NCI-H2196 treated with DMSO at 0.1 percent for 48 hours (cell line): ENCODE measurements around the gene WTIP.
"Not testable (repeated sequence)": the region's sequence is repeated elsewhere in the genome, so short reads cannot be mapped to it uniquely, and the experiment has no call there.

Experiments
- DNase-seq: peaks from one replicate; lab custom pipeline; 2025; ENCODE audit not compliant: unreplicated experiment; lab: John Stamatoyannopoulos, UW

The WTIP gene

DNA sequence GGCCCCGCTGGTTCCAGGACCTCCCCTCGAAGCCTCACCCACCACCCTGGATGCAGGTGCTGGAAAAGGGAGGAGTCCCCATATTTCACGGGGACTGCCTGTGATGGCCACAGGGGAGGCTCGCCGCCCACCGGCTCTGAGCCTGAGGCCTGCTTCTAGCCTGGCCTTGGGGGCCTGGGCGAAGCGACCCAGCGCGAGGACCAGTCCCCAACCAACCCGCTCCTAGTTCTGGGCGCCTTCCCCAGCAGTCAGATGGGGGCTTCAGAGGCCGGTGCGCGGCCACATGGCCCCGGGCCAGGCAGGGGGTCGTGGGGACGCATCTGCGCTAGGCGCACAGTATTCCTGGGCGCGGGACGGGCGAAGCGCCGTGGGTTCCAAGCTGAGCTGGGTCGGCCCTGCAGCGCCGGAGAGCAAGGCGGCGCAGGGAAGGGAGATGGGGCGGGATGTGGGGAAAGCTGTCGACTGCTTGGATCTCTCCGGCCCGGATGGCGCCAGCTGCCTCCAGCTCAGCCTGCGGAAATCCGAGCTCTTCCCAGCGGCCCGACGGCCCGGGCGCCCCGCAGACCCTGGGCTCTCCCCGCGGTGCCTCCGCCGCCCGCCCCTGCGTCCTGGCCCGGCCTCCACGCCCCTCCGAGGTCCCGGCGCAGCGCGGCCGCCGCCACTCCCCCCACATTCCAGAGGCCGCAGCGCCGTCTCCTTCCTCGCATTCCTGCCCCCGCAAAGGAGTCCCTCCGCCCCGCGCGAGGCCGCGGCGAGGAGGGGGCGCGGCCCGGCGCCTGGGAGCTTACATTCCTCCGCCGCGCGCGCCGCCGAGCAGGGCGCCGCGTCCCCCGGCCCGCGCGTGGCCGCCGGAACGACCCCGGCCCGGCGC, at the start of gene WTIP:
Gene WTIP, plus strand, starts transcription at position 788 of the 871 bp plus-strand sequence. CDS start 217 bp downstream, outside the sequence.
- no peak for DNase-seq

DNA sequence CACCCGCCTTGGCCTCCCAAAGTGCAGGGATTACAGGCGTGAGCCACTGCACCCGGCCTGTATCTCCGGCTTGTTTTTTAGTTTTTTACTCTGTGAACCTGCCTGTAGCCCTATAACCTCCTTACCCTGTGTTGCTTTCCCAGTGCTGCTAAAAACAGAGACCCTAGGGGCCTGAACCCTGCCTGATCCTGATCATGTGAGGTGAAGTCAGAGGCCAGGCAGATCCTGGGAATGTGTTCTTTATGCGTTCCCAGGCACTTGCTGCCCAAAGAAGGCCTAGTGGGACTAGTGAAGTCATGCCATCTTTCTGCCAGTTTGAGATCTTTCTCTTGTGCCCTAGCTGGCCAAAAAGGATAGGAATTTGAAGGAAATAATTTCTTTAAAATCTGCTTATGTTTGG, 48.8 kb upstream of the WTIP start:
- no peak for DNase-seq

DNA sequence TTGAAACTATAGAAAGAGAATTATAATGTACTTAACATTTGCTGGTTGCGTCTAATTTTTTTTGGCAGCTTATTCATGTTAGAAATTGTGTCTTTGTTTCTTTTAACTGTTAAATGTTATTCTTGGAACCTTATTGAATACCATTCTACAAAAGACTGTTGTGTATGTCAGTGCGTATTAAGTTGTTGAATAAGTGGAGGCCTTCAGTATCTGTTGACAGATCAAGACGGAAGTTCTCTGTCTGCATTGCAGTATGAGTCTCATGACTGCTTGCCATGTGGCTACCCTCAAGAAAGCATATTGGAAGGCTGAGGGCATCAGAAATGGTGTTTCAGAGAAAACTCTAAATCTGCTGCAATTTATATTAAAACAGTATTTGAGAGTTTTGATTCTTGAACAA, 44.8 kb upstream of the WTIP start:
- no peak for DNase-seq

DNA sequence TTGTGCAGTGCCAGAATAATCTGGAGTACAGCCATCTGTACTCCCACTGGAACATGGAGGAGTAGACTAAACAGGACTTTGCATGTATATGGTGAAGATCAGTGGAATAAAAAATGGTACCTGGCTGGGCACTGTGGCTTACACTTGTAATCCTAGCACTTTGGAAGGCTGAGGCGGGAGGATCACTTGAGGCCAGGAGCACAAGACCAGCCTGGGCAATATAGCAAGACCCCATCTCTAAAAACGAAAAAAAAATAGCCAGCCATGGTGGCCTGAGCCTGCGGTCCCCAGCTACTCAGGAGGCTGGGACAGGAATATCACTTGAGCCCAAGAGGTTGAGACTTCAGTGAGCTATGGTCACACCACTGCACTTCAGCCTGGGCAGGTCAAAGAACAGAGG, 33.4 kb upstream of the WTIP start:
- no peak for DNase-seq

DNA sequence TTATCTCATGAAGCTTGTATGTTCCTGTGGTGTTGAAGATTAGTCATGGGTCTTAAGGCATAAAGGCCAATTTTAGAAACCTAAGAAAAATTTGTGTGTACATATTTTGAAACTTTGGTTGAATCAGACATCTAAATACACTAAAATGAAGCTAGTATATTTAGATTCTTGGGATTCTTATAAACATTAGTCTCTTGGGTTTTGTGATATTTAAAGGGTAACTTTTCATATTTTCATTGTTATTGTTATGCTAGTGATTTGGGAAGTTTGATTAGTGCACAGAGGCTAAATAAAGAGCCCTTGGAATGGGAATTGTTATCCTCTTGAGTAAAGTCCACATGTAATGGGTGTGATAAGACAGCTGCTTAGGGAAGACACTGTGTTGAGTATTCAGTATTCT, 28.8 kb upstream of the WTIP start:
- DNase-seq = no peak

DNA sequence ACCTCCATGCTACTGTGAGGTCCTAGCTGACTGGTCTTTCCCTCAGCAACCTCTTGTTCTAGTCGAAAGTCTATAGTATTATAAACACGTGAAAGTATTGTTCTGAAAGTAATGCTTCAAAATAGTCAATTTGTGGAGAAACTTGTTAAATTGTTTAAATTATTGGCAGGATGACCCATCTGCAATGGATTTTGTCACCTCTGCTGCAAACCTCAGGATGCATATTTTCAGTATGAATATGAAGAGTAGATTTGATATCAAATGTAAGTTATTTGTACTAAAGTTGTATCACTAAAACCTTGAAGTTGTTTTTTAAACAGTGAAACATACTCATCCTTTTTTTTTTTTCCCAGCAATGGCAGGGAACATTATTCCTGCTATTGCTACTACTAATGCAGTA, 27.5 kb upstream of the WTIP start:
- no peak for DNase-seq

DNA sequence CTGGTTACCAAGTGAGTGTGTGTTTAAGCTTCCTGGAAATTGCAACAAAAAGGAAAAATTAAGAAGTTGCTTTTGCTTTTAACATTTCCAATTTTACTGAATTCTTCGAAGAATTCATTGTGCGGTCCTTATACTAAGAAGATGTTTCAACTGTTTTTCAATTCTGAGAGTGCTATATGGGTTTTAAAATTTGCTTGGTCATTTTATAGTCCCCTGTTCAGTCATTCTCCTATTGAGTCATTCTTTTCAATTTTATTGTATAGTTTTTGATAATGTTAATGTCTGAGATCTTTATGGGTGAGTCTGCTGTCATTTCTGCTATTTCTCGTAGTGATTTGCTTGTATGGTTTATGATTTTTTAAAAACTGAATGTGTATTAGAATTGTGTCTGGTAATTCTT, 26.9 kb upstream of the WTIP start:
- no peak for DNase-seq

DNA sequence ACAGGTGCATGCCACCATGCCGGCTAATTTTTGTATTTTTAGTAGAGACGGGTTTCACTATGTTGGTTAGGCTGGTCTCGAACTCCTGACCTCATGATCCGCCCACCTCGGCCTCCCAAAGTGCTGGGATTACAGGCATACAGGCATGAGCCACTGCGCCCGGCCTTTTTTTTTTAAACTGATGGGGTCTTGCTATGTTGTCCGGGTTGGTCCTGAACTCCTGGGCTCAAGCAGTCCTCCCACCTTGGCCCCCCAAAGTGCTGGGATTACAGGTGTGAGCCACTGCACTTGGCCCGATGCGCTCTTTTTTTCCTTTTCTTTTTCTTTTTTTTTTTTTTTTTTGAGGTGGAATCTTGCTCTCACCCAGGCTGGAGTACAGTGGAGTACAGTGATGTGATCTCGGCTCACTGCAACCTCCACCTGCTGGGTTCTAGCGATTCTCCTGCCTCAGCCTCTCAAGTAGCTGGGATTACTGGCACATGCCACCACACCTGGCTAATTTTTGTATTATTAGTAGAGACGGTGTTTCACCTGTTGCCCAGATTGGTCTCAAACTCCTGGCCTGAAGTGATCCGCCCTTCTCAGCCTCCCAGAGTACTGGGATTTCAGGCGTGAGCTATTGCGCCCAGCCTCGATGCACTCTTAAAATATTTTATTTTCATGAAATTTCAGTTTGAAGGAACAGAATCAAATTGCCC, 25.6 kb upstream of the WTIP start:
- DNase-seq = not testable (repeated sequence)

DNA sequence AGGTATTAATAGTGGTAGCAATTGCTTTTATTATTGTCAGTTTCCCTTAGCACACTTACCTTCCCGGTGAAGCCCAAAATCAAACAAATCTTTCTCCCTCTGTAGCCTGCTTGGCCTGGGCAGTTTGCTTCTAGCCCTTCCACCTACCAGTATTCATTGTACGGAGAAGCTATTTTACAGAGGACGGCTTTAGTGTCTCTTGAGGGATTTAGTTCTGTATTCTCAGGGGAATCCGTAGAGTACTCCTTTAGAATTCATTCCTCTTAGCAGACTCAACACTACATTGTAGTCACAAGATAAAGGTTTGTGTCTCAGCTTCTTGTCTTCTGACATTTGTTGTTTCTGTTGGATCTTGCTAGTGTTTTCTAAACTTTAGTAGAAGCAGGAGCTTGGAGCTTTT, 24.1 kb upstream of the WTIP start:
- DNase-seq = no peak

DNA sequence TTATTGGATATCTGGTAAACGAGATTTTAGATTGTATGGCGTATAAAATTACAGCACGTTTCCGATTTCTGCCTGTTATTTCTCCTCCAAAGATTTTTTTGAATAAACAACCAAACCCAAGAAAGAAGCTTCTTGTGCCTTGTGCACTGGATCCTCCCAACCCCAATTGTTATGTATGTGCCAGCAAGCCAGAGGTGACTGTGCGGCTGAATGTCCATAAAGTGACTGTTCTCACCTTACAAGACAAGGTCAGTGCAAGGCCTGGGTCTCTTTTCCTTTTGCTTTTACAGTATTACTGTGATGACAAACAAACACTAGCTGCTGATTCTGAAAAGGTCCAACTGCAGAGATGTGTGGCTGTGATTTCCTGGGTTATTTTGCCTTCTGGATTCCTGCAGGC, 22.9 kb upstream of the WTIP start:
- no peak for DNase-seq

DNA sequence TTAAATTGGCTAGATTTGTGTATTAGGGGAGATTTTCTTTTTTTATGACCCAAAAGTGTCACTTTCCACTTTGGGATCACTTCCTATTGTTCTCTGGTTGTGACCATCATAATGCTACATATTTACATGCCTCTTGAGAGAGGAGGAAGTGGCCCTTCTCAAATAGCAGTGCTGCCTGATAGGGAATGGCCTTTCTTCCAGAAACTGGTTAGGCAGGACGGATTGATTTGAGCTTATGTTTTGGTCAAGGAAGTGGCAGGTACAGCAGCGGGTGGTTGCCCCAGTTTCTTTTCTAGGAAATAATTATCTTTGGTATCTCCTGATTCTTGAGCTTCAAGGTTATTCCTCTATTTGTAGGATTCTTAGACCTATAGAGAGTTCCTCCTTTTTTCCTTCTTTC, 21.9 kb upstream of the WTIP start:
- peak; percentile 24 for DNase-seq

DNA sequence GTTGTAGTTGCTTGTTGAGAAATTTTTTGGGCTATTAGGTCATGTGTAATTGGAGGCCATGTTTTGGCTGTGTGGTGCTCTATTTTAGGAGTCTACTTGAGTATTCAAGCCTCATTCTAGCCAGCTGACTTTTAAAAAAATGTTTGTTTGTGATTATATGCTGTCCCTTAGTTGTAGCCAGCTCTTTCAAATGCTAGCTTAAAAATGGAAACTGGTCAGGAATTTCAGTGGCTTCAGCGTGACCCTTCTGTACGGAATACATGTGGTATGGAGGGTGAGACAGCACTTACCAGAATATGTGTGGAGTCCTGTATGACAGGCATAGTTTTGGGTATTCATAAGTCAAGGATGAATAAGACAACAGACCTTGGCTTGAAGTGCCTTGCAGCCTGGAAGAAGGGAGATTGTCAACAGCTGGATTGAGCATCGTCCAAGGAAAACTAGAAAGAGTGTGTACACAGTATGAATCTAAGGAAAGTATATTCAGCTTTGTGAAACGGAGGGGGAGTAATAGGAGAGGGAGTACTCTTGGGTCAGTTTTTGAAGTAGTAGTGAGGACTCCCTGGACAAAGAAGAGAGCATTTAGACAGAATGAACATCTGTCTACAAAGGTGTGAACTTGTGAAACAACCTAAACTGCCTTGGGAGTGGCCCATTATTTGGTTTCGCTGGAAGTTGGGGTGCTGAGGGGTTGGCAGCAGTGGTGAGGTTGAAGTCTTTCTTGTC, 20.0 kb upstream of the WTIP start:
- DNase-seq = no peak

DNA sequence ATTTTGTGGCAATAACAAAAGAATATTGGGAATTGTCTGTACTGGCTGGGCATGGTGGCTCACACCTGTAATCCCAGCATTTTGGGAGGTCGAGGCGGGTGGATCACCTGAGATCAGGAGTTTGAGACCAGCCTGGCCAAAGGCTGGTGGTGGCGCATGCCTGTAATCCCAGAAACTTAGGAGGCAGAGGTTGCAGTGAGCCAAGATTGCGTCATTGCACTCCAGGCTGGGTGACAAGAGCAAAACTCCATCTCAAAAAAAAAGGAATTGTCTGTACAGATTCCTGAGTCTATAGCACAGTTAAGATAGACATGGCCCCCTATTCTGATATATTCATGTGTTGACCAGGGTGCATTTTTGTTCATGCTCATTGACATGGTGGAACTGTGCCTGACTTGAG, 16.8 kb upstream of the WTIP start:
- not testable (repeated sequence) for DNase-seq

DNA sequence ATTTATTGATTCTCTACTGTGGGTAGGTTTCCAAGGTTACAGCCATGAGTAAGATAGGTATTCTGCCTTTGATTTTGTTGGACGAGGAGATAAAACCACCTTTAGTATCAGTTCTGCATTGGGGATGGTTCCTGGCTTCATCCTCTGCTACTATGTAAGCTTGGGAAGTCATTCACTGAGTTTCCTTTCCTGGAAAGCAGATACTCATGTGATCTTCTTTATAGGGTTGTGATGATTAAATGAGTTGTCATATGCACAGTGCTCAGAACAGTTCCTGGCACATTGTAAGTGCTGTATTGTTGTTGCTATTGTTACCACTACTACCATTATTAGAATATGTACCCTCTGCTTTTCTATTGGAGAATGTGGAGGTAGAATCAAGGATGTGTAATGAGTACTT, 13.1 kb upstream of the WTIP start:
- no peak for DNase-seq

DNA sequence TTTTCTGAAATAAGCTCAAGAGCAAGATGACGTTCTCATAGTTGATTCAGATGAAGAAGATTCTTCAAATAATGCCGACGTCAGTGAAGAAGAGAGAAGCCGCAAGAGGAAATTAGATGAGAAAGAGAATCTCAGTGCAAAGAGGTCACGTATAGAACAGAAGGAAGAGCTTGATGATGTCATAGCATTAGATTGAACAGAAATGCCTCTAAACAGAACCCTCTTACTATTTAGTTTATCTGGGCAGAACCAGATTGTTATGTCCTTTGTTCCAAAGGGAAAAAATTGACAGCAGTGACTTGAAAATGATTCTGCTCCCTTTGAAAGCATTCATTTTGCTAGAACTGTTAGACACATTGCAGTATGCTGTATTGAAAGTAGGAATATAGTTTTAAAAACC, 12.5 kb upstream of the WTIP start:
- not testable (repeated sequence) for DNase-seq

DNA sequence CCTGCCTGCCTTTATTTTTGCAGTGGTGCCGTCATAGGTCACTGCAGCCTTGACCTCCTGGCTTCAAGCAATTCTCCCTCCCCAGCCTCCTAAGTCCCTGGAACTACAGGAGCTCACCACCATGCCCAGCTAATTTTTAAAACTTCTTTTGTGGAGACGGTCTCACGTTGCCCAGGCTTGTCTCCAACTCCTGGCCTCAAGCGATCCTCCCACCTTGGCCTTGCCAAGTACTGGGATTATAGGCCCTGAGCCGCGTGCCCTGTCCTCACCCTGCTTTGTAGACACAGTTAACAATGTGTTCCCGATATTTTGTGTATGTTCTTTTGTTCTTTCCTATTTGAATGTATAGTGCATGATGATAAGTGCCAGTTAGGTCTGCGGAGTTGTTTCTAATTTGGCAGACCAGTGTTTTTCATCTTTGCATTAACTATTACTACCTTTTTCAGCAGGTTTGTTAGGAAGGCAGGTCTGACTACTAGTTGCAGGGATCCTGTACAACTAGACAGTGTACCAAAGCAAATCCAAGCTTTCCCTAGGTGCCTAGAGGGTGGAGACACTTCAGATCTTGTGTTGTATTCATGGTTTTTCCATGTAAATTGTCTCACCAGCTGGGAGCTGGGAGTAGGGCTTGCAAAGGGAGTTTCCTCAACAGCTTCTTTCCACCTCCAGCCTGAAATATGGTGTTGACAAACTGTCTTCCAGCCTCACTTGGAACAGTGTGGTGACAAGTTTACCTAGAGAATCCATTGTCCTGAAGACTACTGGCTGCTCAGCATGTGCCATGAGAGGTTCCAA, 9.5 kb upstream of the WTIP start:
- DNase-seq = no peak

DNA sequence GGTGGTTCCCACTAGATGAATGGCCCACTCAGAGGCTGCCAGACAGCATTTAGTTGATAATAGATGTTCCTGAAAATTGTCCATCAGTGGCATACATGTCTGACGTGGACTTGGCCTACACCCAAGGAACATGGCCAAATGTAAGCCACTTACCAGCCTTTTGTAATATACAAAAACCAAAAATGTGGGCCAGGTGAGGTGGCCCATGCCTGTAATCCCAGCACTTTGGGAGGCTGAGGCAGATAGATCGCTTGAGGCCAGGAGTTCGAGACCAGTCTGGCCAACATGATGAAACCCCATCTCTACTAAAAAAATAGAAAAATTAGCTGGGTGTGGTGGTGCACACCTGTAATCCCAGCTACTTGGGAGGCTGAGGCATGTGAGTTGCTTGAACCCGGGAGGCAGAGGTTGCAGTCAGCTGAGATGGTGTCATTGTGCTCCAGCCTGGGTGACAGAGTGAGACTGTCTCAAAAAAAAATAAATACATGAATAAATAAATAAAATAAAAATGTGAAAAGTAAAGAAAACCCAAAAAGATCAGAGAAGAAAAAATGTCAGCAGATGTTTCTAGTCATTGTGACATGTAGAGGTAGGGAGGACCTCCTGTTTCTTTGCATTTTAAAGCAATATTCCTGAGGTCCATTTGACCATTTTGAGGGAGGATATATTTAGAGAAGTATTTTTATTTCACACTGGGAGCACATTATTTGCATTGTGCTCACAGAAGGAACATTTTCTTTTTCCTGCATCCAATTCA, 7.1 kb upstream of the WTIP start:
- DNase-seq = no peak

DNA sequence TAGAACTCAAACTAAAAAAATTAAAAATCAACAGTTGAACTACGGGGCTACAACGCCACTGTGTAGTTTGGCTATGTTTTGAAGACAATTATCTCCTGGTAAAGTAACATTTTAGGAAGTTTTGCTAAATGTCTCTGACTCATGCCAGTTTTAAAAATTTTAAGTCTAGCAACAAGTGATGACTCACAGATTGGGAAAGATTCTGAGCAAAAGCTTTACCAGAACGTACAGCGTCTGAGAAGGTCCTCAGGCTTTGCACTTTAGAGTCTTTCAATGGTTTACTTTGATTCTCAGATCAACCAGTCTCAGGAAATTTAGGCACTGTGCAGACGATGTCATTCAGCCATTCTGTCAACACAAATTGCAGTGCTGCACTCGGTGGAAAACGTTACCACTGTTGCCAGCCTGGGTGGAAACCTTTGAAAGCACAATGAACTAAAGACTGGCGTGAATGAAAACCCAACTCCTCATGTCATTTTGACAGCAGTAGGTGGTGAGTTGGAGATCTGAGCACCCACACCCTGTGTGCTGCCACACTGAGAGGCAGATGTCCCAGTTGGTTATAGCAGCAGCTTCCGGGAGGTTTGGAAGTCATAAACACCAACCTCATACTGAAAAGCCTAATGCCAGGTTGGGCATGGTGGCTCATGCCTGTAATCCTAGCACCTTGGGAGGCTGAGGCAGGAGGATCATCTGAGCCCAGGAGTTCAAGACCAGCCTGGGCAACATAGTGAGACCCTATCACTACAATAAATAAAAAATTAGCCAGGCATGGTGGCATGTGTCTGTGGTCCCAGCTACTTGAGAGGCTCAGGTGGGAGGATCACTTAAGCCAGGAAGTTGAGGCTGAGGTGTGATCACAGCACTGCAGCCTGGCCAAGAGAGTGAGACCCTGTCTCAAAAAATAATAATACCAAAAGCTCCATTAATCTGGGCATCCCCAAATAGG, 6.3 kb upstream of the WTIP start:
- DNase-seq = no peak

DNA sequence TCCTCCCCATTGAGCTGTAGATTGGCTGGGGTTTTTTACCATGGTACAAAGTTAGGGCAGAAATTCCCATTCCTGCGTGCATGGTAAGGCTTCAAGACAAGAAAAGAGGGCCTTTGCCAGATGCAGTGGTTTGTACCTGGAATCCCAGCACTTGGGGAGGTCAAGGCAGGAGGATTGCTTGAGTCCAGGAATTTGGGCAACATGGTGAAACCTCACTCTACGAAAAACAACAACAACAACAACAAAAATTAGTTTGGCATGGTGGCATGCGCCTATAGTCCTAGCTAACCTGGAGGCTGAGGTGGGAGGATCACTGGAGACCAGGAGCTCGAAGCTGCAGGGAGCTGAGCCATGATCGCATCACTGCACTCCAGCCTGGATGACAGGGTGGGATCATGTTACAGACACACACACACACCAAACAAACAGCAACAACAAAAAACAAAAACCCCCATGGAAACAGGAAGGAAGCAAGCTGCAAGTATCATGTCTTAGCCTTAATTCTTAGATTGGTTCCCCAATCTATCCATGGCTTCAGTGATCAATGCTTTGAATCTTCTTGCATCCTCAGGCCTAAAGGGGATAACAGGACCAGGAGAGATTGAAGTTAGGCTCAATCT, 5.5 kb upstream of the WTIP start:
- no peak for DNase-seq
